GM21528 (cell line): ENCODE data around the gene THRB.

Experiments
- ATAC-seq: cut with Tn5 transposase; IDR thresholded peaks from one replicate; pipeline ENCODE4 v1.9.1; 2021; ENCODE audit warnings: mild to moderate bottlenecking, moderate library complexity; ENCODE audit not compliant: unreplicated experiment, low FRiP score

The THRB gene

DNA sequence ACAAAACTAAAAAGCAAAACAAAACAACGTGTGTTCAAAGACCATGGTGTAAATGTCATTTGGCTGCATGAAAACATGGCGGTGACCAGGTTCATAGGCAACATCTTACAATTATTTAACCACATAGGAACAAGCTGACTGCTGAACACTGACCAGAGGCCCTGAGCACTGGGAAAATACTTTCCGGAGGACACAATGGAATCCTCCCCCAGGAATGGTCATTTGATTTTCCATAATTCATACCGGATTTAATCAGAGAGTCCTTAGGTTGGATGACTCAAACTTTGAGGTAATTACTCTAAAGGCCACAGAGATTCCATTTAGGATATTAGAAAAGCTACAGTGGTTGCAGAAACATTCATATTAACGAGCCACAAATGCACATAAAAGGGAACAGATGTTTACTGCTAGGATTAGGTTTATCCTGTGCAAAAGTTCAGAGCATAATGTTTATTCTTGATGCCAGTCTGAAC is 294.8 kb downstream of the THRB start:
- no peak for ATAC-seq

DNA sequence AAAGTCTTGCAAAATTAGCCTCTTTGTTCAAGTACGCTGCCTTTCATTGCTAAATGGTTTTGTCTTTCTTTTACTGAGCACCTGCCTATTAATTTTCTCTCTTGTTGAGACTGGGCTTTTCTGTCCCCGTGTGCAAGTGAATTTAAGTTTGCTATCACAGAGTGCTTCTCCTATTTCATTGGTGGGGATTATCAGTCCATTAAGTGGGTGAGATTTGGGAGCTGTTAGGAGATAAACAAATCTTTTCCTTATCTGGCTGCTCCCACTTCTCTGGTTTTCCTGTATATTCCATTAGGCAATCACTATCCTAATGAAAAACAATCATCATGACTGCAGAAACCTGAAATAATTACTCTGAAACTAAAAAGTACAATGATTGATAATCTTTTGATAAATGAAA is 295.4 kb downstream of the THRB start:
- ATAC-seq: no peak

DNA sequence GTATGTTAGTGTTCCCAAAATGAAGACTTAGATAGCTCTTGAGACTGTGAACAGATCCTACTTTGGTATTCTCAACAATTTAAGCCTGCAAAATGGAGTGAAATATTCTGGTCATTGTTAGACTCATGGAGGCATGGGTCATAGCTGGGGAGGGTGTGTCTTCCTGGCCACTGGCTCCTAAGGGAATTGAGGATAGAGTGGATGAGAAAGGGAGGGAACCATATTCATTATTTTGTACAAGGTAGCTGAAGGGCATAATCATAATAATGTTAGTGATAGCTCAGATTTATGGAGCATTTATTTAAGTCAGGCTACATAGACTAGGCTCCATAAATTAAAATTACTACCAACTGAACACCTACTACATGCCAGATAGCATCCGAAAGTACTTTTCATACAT is 295.9 kb downstream of the THRB start:
- no peak for ATAC-seq

DNA sequence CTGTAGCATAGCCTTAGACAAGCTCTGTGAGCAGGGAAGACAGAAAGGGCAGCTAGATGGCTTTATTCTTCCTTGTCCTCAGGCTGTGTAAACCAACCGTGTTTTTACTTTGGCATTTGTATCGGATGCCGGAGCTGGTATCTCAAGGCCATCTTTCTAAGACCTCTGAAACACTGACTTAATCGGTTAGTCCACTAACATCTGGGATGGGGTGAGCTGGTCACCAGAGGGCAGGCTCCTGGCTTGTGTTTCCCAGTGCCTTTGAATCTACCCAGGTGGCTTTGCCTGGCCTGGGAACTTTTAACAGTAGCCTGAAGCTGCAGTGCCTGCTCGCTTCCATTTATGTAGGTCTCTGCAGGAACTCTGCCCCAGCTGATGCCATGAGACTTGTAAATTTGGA is 296.8 kb downstream of the THRB start:
- ATAC-seq: no peak

DNA sequence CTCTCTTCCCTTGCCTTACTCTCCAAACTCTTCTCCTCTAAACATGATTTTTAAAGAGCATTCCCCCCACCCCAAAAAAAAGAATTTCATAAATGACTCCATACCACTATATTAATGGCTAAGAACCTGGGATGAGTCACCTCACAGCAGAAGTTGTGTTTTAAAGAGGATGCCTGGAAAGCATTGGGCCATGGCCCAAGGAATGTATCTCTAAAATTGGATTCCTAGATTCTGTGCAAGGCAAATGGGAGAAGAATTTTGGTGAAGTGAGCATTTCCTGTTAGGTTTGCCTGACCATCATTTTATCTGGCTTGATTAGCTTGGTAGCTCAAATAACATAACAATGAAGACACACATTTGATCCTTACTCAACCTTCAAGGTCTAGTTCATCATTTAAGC is 298.1 kb downstream of the THRB start:
- no peak for ATAC-seq

GRCh38 chr3:24195504-24196230 is 299.0 kb downstream of the THRB start:
- no peak for ATAC-seq

GRCh38 chr3:24192469-24193056 is 302.1 kb downstream of the THRB start:
- no peak for ATAC-seq

DNA sequence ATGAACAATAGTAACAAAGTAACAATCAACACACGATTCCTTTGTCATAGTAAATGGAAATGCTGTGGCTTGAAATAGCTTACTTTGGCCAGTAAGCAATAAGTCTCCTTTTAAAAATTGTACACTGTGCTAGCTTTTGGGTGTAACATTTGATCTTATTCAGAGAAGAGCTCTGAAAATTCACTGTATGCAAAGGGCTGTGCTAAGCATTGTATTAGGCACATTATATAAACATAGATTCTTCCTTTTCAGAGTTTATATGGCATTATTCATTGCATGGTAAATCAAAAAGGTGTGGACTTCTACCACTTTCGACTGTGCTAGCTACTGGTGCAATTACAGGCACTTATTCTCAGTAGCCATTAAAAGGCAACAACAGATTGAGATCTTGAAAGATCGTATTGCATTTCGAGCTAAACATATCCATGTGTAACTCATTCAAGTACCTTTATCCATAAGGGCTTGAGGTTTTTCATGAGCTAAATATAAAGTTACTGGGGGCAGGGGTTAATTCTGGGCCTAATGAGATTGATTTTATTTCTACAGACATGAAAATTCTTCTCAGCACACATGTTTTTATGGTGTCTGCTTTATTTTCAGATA is 302.7 kb downstream of the THRB start:
- ATAC-seq: no peak

DNA sequence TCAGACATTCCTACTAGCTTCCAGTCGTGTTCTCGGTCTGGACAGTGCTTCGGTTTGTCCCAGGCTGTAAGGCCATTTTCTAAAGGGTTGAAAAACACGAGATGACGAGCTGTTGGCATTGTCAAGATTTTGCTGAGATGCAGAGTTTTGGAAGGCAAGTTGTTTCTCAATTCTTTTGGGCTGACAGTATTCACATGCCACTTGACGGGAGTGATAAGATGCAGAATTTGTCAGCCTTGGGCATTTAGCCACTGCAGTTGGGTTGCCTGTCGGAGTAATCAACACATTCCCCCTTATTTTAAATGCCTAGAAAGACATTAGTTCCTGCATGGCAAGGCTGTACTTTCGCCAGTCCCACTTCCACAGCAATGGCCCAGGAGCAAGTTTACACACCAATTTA is 304.4 kb downstream of the THRB start:
- no peak for ATAC-seq

GRCh38 chr3:24185738-24186384 is 308.8 kb downstream of the THRB start:
- ATAC-seq: peak; percentile 77

GRCh38 chr3:24184528-24185176 is 310.0 kb downstream of the THRB start:
- no peak for ATAC-seq

DNA sequence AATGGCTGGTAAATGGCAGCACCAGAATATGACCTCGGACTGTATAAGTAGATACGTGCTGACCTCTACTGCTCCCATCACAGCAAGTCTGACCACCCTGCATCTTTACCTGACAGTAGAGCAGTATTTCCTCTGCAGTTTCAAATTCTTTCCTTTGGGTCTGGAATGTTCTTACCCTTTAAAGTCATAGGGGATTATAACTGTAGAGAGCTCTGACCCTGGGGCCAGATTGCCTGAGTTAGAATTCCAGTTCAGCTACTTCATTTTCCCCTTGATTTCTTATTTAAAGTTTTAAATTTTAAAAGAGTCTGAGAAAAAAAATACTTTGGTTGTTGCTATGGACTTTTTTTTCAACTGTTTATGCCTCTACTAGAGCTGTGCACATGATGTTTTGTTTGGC is 311.9 kb downstream of the THRB start:
- no peak for ATAC-seq

DNA sequence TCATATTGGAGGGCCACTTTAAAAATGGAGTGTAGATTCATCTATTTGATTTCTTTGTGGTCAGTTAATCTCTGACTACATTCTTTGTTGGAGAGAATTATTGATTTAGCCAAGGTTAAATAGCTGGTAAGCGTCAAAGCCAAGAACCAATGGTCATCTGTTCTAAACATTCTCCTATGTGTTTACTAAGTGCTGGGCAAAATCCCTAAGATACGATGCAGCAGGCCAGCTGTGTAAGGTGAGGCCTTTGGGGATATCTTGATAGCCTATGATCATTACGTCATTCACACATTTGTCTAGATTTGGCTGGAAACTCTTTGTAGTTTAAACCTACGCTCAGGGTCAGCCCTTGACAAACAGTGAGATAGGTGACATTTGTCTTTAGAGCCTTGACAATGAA is 313.4 kb downstream of the THRB start:
- no peak for ATAC-seq

GRCh38 chr3:24180616-24181015 is 314.0 kb downstream of the THRB start:
- no peak for ATAC-seq

- no peak for ATAC-seq
Observed at GRCh38 chr3:24177201-24177600, 317.4 kb downstream of the THRB start.

DNA sequence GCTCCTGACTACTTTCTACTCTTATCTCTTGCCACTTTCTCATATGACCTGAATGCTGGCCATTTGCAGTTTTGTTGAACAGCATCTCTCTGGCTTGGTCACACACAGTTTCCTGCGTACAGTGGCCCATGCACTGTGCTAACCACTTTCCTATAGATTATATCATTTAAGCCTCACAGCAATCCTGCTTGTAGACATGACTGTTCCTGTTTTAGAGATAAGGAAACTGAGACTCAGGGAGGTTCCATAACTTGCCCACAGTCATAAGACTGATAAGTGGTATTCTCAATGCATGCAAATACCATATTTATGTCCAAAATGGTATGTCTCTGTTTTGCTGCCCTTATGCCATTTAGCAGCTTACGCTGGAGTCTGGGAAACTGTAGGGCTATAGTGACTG is 320.0 kb downstream of the THRB start:
- ATAC-seq: no peak

GRCh38 chr3:24168977-24169376 is 325.7 kb downstream of the THRB start:
- no peak for ATAC-seq

DNA sequence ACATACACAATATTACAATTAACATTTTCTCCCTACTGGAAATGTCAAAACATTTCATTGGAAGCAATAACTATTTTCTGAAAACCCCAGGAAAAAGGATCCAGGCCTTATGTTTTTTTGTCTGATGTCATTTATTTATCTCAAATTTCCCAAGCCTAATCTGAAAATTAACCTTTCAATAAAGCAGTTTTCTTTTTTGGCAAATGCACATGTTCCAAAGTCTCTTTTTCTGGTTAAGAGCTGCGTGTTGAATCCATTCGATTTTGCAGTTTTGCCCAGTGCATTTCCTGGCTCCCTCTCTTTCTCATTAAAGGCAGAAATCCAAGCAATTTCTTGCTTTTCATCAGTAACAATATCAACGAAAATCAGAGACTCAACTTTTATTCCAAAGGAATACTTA is 327.2 kb downstream of the THRB start:
- ATAC-seq: no peak

DNA sequence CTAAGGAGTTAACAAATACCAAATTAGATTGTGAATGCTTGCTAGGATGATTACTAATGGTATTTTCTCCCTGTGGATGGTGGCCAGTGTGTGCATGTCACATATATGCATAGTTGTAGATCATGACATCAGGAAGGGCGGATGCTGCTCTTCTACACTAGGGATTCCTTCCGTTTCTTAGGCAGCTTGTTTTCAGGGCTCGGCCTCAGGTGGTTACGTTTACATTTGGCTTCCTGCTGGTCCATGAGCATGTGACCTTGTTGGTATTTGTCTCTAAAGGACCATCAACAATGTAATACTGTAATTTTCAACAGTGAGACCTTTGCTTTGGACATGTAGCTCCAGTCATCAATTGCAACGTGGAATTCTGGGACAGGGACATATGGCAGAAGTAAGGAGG is 328.1 kb downstream of the THRB start:
- no peak for ATAC-seq

- no peak for ATAC-seq
Observed at GRCh38 chr3:24165603-24165982, 329.1 kb downstream of the THRB start.

- ATAC-seq: no peak
Observed at GRCh38 chr3:24164967-24165602, 329.6 kb downstream of the THRB start.
